Stimulated activated CD4-positive, alpha-beta T cell treated with anti-CD3 and anti-CD28 coated beads, Interleukin-1b, Interleukin-23, amount 100 ng/mL, for 48 hours (primary cell): ENCODE data around the gene RAB36.
"Not testable (repeated sequence)": the region's sequence is repeated elsewhere in the genome, so short reads cannot be mapped to it uniquely, and the experiment has no call there.

ENCODE experiments used
- DNase-seq: peaks from one replicate; pipeline ENCODE4 v3.0.0-alpha.2; 2020

The RAB36 gene

DNA sequence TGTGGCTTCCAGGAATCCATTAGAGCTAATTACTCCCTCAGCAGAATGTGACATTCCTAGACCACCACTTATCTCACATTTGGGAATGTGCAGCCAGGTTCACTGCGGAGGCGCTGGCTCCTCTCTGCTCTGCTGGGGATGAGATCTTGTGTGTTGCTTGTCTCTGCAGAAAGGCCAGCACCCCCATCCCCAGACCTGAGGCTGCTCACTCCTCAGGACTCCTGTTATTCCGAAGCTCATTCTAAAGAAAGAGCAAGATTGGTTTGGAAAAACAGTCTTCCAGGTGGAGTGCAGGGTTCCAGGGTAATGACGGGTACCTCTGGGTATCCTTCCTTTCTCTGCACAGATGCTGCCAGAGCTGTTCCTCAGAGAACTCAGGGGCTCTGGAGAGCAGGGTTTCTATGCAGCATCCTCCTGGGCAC lies 24.3 kb upstream of the RAB36 start:
- no peak for DNase-seq

DNA sequence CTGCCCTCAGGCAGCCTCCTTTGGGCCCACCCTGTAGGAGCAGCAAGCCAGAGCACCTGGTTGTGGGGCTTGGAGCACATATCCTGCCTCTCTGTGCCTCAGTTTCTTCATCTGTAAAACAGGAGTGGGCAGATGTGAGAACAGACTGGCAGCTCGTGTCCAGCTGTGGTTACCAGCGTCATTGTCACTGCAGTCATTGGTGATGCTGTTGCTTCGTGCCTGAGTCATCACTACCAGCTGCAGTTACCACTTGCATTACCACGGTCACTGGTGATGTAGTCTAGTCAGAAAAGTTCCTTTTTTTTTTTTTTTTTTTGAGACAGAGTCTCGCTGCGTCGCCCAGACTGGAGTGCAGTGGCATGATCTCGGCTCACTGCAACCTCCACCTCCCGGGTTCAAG lies 23.9 kb upstream of the RAB36 start:
- DNase-seq: no peak

DNA sequence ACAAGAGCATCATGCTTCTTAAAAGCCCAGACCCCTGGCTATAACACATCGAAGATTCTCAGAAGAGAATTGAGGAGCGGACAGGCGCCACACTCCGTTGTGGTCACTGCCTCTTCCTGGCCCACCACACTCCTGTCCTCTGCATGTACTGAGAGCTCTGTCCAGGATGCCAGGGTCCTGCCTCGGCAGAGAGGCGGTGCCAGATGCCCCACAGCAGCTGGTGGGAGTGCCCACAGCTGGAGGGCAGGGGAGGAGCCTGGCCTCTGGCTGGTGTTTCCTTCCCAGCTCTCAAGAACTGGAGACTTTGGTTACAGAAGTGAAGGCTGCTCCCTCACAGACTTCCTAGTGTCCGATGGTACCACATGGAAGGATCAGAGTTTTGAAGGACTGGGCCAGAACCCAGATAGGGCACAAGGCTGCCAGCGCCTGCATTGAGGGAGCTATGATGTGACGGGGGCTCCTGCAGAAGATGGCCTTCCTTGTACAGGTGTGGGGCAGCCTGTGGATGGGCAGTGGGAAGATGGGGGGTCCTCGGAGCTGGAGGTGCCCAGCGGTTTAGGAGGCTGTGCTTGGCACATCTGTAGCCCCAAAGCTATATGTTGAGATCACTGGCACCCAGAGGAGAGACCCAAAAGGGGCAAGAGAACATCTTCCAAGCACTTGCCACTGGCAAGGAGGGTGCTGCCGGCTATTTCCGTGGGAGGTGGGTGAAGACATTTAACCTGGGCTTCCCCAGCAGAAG lies 22.9 kb upstream of the RAB36 start:
- DNase-seq: no peak

DNA sequence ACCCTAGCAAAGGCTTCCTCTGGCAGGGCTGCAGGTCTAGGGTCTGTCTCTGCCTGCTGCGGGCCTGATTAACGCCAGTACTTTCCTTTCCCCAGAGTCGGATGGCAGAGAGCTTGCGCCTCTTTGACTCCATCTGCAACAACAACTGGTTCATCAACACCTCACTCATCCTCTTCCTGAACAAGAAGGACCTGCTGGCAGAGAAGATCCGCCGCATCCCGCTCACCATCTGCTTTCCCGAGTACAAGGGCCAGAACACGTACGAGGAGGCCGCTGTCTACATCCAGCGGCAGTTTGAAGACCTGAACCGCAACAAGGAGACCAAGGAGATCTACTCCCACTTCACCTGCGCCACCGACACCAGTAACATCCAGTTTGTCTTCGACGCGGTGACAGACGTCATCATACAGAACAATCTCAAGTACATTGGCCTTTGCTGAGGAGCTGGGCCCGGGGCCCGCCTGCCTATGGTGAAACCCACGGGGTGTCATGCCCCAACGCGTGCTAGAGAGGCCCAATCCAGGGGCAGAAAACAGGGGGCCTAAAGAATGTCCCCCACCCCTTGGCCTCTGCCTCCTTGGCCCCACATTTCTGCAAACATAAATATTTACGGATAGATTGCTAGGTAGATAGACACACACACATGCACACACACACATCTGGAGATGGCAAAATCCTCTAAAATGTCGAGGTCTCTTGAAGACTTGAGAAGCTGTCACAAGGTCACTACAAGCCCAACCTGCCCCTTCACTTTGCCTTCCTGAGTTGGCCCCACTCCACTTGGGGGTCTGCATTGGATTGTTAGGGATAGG lies 22.1 kb upstream of the RAB36 start:
- DNase-seq: no peak

DNA sequence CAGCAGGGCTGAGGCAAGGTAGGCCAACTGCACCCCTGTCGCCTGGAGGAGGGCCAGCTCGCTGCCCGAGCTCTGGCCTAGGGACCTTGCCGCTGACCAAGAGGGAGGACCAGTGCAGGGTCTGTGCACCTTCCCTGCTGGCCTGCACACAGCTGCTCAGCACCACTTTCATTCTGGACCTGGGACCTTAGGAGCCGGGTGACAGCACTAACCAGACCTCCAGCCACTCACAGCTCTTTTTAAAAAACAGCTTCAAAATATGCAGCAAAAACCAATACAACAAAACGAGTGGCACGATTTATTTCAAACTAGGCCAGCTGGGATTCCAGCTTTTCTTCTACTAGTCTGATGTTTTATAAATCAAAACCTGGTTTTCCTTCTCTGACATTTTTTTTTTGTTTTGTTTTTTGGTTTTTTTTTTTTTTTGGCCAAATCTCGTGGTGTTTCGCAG lies 21.4 kb upstream of the RAB36 start:
- no peak for DNase-seq

DNA sequence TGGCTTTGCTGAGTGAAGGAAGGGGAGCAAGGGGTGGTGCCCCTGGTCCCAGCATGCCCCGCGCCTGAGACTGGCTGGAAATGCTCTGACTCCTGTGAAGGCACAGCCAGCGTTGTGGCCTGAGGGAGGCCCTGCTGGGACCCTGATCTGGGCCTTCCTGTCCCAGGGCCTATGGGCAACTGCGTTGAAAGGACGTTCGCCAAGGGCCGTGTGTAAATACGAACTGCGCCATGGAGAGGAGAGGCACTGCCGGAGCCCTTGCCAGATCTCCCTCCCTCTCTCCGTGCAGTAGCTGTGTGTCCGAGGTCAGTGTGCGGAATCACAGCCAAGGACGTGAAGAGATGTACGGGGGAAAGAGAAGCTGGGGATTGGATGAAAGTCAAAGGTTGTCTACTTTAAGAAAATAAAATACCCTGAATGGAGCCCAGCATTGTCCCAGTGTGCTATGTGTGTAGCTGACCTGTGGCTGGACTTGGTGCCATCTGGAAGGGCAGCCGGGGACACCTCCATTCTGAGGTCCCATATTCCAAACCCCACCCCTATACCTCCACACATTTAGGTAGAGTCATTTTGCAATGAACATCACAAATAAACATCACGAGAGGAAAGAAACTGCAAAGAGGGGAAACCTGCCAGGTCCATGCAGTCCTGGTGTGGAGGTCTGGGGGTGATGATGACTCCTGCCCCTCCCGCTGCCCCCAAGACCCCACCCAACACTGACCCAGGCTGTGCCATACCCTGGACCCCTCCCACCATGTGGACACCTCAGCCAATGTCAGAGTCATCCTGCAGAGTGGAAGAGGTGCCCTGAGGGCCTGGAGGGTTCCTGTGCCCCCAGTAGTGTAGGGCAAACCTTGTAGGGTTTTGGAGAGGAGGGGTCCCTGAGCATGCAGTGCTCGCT lies 20.4 kb upstream of the RAB36 start:
- no peak for DNase-seq

DNA sequence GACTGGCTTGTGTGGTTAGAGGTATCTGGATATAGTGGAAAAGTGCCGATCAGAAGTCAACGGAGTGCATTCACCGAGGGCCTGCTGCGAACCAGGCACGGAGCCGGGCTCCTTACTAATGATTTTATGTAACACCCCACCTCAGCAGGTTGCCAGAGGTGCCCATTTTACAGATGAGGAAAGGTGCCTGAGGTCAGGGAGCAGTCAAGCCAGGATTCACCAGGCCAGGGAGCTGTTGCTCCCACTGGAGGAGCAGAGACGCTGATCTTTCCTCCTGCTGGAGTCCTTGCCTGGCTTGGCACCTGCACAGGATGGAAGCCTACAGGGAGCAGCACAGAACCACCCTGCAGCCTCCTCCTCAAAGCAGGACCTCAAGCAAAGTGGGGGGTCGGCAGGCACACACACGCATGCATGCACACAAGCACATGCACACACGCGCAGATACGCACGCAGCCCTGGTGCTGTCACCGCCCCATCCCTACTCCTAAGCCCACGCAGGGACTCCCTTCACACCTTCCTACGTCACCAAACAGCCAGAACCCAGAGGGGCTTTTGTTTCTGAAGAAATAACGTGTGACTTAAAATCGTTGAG lies 19.7 kb upstream of the RAB36 start:
- no peak for DNase-seq

DNA sequence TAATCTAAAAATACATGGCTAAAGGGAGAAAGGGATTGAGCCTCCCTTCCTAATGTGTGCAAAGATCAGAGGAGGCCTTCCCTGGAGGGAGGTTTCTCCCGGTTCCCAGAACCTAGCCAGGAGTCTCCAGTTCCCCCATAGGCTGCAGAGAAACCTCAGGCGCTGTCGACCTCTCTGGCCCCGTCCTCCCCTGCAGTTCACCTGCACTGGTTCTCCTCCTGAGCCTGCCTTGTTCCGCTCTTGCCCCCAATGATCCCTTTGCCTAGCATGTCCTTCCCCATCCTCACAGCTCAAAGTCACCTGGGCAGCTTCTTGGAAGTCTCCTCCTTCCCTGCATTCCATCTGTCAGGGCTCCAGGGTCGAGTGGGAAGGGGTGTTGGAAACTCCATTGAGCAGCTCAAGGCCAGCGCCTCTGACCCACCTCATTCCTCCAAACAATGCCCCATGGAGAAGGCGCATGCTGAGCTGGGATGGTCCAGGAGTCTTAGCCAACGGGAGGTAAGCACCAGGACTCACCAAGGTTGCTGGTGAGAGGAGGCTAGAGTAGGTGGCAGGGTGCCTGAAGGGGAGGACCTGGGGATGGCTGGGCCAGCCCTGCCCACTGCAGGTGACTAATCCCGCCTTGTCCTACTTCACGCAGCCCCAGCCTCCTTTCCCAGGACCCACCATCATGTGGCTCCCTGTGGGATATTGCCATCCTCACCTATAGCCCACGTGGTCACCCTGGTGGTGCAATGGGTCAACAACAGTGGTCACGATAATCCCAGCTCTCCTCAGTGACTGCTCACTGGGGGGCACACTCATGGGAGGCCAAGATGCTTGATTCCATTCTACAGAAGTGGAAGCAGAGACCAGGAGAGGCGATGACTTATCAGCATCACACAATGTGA lies 18.9 kb upstream of the RAB36 start:
- no peak for DNase-seq

DNA sequence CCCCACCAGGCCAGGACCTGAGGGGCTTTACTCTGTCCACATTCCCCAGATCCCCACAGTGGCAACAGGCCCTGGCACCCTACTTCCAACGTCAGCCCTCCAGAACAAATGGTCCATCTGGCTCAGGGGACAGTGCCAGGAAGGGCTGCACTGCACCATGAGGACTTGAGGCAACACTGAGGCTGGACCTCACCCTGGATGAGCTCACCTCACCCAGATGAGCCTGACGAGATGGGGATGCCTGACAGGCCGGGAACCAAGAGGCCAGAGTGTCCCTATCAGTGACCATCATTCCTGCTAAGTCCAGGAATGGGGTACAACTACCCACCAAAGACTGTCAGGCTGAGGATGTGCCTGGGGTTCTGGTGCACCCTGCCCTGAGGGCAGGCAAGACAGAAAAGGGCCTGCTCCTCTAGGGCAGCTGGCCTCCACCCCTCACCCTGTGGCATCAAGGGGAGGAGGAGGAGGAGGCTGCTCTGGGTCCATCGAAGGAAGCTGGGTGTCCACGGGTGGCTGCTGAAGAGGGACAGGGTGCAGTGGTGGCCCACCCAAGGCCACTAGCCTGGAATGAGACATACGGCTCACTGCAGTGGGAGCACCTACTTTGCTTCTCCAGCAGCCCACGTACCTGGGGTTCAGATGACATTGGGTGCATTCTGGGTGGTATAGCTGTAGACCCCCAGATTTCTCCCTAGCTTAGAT lies 18.1 kb upstream of the RAB36 start:
- no peak for DNase-seq

DNA sequence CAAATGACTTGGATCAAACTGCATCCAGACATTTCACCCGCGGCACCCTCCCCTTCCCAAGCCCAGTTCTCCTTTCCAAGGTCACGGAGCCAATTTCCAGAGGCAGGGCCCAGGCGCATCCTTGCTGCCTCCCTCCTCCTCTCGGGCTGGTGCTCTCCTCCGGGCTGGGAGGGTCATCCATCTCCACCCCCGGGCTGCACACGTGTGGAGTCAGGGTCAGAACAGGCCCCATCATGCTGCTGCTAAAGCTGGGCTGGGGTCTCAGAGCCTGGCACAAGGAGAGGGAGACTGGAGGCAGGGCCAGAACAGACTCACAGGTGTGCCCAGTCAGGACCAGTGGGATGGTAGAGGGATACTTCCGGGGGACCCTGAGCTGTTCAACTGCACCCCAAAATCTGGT lies 17.5 kb upstream of the RAB36 start:
- no peak for DNase-seq

DNA sequence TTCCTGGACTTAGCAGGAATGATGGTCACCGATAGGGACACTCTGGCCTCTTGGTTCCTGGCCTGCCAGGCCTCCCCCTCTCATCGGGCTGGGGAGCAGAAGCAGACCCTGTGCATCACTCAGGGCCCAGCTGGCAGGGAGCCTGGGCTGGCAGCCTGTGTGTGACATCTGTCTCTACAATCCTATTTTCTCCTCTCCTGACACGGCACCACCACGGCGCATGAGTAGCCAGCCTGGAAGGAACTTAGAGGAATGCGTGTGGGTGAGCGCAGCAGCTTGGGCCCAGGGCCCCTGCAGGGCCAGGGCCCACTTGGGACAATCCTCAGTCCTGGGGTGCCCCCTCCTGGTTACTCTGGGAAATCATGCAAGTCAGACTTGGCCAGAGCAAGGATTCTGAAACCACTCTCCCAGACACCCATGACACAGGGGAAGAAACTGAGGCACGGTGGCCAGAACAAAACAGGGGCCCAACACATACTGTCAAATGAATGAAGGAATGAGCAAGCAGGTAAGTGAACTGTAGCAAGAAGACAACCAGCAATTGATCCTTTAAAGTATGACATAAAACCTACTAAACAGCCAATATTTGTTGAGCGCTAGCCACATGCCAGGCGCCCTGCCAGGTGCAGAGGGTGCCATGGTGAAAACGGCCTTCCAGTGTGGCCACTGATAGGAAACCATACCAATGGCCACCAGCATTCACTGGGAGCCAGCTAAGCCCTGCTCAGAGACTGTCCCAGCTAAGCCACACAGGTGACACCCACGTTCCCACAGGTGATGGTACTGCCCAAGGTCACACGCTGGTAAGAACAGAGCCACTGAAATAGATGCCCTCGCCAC lies 16.8 kb upstream of the RAB36 start:
- DNase-seq: peak; percentile 67

DNA sequence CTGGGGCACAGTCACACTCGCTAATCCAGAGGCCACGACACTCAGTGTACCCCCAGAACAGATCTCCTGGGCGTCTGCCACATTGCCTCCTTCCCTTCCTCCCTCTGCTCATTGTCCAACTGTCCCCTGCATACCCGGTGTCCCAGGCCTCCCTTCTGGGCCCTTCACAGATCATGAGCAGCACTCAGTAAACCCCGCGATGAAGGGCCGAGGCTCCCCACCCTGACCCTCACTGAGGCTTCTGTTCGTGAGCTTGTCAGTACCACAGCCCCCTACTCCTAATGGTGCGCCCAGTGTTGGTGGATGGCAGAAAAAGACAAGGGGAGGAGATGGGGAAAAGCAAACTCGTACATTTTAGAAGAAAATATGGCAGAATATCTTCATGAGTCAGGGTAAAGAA lies 16.1 kb upstream of the RAB36 start:
- no peak for DNase-seq

DNA sequence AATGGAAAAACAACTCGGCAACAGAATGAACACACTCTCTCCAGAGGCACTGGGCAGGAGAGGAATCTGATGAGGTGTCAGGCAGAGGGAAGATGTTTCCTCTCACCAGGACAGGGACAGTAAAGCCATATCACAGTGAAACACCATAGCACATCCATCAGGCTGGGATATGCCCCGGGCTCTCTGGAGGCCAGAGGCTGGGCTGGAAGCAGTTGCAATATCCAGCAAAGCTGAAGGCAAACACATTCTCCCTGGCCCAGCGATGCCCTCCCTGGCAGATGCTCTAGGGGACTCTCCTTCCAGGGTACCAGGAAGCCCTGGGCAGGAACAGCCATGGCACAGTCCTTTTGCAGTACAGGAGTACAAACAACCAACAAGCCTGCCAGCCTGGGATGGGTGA lies 14.6 kb upstream of the RAB36 start:
- DNase-seq: no peak

DNA sequence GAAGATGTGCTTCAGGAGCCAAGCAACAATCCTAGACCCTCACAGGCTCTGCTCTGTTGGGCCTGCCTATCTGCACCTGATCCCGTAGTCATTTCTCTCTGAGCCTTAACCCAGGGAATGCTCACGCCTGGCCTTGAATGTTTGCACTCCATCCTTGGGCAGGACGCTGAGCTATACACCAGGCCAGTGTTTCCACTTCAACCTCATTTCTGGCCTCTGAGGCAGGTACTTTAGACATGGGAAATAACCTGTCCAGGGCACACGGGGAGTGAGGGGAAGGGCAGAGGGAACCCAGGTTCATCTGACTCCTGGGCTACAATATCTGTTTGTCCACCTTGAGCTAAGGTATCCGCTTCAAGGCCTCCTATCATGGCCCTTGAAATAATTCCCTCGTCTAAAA lies 13.3 kb upstream of the RAB36 start:
- no peak for DNase-seq

DNA sequence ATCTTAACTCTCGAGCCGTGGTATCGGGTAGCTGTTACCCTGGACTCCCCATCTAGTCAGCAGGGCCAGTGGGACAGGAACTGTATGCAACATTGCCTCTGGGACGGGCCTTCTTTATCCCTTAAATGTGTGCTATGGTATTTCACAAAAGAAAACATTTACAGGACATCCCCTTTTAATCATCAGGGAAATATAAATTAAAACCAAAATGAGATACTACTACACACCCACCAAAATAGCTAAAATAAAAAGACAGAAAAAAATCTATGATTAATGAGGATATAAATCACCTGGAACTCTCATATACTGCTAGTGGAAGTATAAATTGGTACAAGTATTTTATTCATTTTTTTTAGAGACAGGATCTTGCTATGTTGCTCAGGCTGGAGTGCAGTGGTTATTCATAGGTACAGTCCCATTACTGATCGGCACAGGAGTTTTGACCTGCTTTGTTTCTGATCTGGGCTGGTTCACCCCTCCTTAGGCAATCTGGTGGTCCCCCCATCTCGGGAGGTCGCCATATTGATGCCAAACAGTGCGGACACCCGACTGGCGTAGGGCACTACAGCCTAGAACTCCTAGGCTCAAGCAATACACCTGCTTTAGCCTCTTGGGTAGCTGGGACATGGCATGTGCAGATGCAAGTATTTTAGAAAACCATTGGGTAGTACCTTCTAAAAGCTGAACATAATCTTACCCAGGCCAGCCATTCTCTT lies 12.7 kb upstream of the RAB36 start:
- DNase-seq: no peak

DNA sequence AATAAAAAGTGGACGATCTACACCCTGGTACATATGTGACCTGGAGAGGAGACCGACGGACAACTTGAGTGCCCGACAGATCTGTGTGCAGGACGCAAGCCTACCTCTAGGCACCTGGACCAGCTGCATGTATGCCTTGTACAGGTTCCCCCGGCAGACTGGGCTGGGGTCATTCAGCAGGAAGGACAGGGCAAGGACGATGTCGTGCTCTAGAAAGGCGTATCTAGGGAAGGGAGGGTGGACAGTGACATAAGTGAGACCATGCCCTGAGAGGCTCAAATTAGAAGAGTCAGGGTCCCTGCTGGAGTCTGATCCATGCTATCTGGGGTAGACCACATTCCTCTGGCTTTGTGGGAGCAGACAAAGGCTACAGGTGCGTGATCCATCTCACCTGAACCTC lies 11.4 kb upstream of the RAB36 start:
- no peak for DNase-seq

DNA sequence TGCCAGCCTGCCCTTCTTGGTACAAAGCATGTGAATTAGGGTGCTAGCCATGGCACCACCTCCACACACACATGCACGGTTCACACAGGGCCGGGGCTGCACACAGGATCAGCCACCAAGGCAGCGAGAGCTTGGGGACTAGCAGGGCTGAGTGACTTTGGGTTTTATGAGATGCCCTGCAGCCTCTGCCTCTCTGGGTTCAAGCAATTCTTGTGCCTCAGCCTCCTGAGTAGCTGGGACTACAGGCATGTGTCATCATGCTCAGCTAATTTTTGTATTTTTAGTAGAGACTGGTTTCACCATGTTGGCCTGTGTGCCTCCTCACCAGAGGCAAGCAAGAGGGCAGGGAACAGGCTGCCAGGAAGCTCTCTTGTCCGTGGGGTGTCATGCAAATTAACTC lies 8.3 kb upstream of the RAB36 start:
- not testable (repeated sequence) for DNase-seq

DNA sequence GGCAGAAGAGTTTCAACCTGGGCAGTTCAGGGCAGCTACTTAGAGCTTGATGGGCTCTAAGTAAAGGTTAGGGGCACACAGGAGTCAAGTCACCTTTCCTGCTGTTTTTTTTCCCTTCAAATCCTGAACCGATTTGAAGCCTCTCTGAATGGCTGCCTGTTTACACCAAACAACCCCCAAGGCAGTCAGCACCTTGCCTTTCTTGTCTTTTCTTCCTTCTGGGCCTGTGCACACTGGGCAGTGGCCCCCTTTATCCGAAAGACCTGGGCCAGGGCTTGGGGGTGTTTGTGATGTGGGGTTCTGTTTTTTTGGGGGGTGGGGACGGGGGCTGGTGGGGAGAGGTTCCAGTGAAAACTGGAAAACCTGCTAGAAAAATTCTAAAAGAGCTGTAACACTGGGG lies 7.8 kb upstream of the RAB36 start:
- no peak for DNase-seq

DNA sequence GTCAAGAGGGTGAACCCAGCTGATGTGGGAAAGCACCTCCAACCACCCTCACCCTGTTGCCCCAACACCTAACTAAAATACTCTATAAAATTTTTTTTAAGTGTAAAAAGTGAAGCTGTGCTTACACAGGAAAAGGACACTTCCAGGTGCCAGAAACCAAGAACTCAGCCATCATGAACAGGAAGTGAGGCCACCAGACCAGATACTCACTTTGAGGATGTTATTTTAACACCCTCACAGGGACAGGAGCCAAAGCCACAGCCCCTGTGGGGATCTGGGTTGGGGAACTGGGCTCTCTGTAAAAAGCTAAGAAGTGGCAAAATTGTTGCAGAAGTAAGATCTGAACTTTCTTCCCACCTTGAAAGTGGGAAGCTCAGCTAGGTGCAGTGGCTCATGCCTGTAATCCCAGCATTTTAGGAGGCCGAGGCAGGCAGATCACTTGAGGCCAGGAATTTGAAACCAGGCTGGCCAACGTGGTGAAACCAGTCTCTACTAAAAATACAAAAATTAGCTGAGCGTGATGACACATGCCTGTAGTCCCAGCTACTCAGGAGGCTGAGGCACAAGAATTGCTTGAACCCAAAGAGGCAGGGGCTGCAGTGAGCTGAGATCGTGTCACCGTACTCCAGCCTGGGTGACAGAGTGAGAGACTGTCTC lies 7.2 kb upstream of the RAB36 start:
- peak; percentile 9 for DNase-seq
